ENCODE measurements around the gene TRIM24. TPM values are rescaled to one million over a fixed set of nuclear protein-coding genes. Genes with fewer than 3 reads are reported as not detected.
"Not testable (repeated sequence)": the region's sequence is repeated elsewhere in the genome, so short reads cannot be mapped to it uniquely, and the experiment has no call there.

TRIM24 gene
- total and polyA plus RNA-seq, 10 donors: 5.2 to 22.3 (median 15.3) TPM

DNA sequence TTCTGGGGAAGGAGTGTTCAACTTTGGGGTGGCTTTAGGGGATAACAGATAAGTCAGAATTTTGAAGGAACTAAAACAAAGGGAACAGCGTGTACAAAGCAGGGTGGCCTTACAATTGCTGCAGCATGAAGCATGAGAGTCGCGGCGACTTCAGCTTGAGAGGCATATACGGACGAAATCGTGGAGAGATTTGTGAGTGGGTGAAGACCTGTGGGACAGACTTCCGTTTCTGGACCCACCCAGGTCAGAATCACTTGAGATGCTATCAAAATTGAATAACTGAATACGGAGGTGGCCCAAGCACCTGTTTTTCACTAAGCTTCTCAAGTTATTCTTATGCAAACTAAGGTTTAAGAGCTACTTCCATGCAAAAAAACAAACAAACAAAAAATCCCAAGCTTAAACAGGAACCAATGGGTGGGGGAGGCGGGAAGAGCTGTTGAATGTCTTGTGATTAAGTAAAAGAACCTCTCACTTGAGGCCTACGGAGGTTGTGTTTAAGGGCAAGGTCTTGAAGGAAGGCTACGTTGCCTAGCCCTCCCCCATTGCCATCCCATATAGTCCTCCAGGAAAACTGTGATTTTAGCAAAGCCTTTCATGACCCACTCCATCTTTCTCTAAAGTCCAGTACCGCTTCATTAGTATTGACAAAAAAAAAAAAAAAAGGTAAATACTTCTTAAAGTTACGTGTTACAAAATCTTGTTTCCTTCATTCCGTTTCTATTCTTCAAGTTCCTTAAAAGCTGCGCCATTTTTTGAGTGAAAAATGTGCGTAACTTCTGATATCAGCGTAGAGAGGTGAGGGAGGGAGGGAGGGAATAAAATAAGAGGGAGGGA, 1.3 kb upstream of the TRIM24 start:
- Histone ChIP-seq H3K36me3 (no peaks in the 10 kb centered on the region), H3K4me1 (peaks cover 6 to 28% (median 18%) of the 10 kb centered on the region in 6 donors), H3K27me3 (replicated peaks in 1 of 7) (no peaks in the 10 kb centered on the region), H3K4me3 (peak overlapping the region in 3 of 8 donors; percentile 79 to 93 (median 90)), H3K27ac (no peak overlapping the region), H3K9me3 (no peaks in the 10 kb centered on the region)
- no peak for DNase-seq
- WGBS, 5 donors: 76 to 85% (median 79%) methylated on average over 18 of the region's 18 CpGs
- intact Hi-C loops (cut with DNase I; ENCODE audit: low total_unique reads): loop anchor here (10.0 kb wide), 1 partner anchor 276 kb away; no protein-coding TSS in a partner anchor
- TF ChIP-seq POLR2AphosphoS5 (IDR thresholded peaks at IDR 0.05) (no peak), POLR2A (IDR thresholded peaks at IDR 0.05) (no peak)
- TF ChIP-seq, protein P1, sequence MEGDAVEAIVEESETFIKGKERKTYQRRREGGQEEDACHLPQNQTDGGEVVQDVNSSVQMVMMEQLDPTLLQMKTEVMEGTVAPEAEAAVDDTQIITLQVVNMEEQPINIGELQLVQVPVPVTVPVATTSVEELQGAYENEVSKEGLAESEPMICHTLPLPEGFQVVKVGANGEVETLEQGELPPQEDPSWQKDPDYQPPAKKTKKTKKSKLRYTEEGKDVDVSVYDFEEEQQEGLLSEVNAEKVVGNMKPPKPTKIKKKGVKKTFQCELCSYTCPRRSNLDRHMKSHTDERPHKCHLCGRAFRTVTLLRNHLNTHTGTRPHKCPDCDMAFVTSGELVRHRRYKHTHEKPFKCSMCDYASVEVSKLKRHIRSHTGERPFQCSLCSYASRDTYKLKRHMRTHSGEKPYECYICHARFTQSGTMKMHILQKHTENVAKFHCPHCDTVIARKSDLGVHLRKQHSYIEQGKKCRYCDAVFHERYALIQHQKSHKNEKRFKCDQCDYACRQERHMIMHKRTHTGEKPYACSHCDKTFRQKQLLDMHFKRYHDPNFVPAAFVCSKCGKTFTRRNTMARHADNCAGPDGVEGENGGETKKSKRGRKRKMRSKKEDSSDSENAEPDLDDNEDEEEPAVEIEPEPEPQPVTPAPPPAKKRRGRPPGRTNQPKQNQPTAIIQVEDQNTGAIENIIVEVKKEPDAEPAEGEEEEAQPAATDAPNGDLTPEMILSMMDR (IDR thresholded peaks at IDR 0.05 in 8 of 11, conservative IDR thresholded peaks at IDR 0.05 in 3 of 11): no peak

DNA sequence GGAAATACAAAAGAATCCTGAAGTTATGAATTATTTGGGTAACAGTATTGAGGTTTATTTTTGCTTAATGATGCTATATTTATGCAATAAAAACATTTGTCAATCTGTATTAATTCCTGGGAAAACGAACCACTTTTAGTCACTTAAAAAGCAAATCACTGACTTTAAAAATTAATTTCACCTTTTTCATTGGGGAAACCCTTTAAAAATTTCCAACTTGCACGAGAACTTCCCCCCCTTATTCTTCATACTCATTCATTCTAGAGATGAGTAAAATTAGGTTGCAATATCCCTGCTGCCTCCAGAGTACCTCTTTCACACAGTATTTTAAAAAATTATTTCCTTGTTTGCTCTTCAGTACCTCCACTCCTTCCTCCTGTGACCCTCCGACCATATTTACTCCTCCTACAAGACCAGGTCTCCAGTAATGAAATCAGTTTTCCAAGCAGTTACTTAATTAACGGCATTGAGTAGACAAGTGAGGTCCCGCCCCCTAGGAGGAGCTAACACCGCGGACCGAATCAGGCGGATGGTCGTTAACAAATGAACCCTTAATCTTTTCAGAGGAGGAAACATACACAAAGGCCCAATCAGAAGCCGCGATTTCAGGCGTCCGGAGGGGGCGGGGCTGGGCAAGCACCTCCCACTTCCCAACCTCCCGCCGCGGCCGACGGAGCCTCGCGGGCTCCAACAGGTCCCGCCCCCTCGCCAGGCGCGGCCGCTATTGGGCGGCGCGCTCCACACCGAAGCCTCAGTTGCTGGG, 465 bp upstream of the TRIM24 start:
- intact Hi-C loops (cut with DNase I; ENCODE audit: low total_unique reads): loop anchor here (10.0 kb wide), 1 partner anchor 275 kb away; no protein-coding TSS in a partner anchor
- peak overlapping the region in 7 of 8 donors; percentile 92 to 98 (median 95) for H3K27ac ChIP-seq
- 1 to 2% (median 2%) methylated on average over 17 to 31 of the region's 31 CpGs for WGBS, 5 donors

DNA sequence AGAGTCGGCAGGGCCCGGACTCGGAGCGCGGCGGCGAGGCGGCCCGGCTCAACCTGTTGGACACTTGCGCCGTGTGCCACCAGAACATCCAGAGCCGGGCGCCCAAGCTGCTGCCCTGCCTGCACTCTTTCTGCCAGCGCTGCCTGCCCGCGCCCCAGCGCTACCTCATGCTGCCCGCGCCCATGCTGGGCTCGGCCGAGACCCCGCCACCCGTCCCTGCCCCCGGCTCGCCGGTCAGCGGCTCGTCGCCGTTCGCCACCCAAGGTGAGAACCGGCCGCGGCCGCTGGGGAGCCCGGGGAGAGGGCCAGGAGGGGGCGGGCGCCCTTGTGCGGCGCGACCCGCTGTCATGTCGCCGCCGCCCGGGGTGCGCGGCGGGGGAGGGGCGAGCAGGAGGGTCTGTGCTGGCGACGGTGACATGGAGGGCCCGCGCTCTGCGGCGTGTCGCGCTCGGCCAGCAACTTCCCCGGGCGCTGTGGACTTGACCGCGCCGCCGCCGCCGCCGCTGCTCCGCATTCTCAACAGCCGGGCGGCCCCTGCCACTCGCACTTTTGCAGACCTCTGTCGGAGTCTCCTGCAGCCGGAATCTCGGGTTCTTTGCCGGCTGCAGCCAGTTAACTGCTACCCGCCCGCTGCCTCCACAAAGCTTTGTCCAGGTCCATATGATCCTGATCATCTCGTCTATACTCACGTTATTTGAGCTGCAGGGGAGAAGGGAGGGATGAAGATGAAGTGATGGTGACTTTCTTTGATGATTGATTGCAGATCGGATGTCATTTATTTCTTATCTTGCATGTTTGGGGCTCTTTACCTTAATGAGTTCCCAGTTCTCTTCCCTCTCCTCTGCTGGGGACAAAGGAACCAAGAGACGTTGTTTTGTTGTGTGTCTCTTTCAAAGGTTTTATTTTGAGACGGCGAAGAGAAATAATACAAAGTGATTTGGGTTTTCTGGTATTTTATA, 869 bp downstream of the TRIM24 start:
- no peaks in the 10 kb centered on the region for H3K27me3 ChIP-seq (replicated peaks in 1 of 7)
- no peak for DNase-seq
- H3K4me3 ChIP-seq: peak overlapping the region; percentile 69 to 93 (median 80)
- no peaks in the 10 kb centered on the region for H3K9me3 ChIP-seq
- intact Hi-C loops (cut with DNase I; ENCODE audit: low total_unique reads): no loop called here
- TF ChIP-seq POLR2A (IDR thresholded peaks at IDR 0.05): no peak
- TF ChIP-seq, protein P1 (IDR thresholded peaks at IDR 0.05 in 8 of 11, conservative IDR thresholded peaks at IDR 0.05 in 3 of 11): peak in 1 of 11 experiments; percentile 10
- TF ChIP-seq POLR2AphosphoS5 (IDR thresholded peaks at IDR 0.05): peak in 2 of 3 donors; percentile 33 to 34
- peaks cover 6 to 33% (median 18%) of the 10 kb centered on the region in 6 donors for H3K4me1 ChIP-seq
- 0% methylated on average over 12 to 84 of the region's 84 CpGs for WGBS, 5 donors
- no peaks in the 10 kb centered on the region for H3K36me3 ChIP-seq
- H3K27ac ChIP-seq: peak overlapping the region; percentile 91 to 98 (median 94)

More for the DNA sequence above, 465 bp upstream of the TRIM24 start:
- TF ChIP-seq POLR2A (IDR thresholded peaks at IDR 0.05) (peak in 1 of 3 donors; percentile 39), POLR2AphosphoS5 (IDR thresholded peaks at IDR 0.05) (no peak)
- TF ChIP-seq, protein P1 (IDR thresholded peaks at IDR 0.05 in 8 of 11, conservative IDR thresholded peaks at IDR 0.05 in 3 of 11): peak in 8 of 11 experiments; percentile 3 to 51 (median 38)
- no peaks in the 10 kb centered on the region for H3K9me3 ChIP-seq
- H3K36me3 ChIP-seq: no peaks in the 10 kb centered on the region
- H3K4me3 ChIP-seq: peak overlapping the region; percentile 10 to 93 (median 74)
- peaks cover 6 to 28% (median 18%) of the 10 kb centered on the region in 6 donors for H3K4me1 ChIP-seq
- DNase-seq: no peak
- H3K27me3 ChIP-seq (replicated peaks in 1 of 7): no peaks in the 10 kb centered on the region

DNA sequence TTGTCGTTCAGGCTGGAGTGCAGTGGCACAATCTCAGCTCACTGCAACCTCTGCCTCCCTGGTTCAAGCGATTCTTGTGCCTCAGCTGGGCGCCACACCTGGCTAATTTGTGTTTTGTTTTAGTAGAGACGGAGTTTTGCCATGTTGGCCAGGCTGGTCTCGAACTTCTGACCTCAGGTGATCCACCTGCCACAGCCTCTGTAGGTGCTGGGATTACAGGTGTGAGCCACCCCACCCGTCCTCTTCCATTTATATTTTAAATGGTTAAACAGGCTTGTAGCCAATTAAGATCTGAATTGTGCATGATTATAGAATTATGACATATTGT, 3.2 kb downstream of the TRIM24 start:
- peaks cover 6 to 36% (median 18%) of the 10 kb centered on the region in 6 donors for H3K4me1 ChIP-seq
- H3K27ac ChIP-seq; H3K36me3 ChIP-seq; DNase-seq; H3K9me3 ChIP-seq; H3K27me3 ChIP-seq (replicated peaks in 1 of 7); intact Hi-C loops (cut with DNase I; ENCODE audit: low total_unique reads); H3K4me3 ChIP-seq: not testable (repeated sequence)
- WGBS, 5 donors: 94 to 100% (median 96%) methylated on average over 6 of the region's 6 CpGs

Data from spleen (tissue), 11 donors.